Measurements from ENCODE around the gene PLAC1. TPM values are rescaled to one million over a fixed set of nuclear protein-coding genes. Genes with fewer than 3 reads are reported as not detected.

PLAC1 gene
- total and polyA plus RNA-seq, 2 of the 13 experiments (the other 11 are each of a cell fraction or from before 2014, with no cell fraction given) = 0.40 to 2.7 TPM

DNA sequence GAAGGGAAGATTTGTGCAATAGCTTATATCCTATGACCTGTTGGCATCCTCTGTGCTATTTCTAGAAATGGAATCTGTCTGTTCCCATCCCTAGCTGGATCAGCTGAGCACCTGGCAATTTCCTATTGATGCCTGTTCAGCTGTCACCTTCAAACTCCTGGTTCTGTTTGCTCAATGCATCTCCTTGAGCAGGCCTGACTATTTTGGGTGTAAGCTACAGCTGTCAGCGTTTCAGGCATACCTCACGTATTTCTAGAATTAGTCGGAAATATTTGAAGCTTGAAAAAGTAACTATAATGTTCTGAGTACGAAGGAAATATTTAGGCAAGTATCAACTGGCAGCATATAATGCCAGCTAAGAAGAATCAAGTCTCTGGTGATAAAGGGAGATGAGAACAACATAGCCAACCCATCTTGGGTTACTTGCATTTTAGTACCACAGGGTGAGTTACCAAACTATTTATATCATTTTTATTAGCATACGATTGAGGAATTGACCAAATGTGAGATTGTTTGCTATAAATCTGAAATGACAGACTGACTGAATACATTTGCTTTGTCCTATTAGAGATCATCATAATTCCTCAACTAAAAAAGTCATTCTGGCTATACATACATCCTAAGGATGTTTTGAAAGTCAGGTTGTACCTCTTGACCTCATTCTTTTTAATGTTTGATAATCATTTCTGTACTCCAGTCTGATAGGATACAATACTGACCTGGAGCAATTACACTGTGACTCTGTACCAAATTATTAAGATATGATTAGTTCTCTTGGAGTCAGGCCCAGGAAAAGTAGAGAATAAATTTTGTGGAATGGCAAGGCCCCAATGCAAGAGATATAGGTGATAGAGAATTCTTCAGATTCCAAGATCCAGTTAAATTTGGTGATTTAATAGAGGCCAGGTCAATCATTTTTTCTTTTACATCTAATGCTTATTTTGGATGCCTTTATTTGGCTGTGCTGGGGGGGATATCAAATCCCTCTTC is 36.4 kb upstream of the PLAC1 start (continued):
- TF ChIP-seq, protein P1, sequence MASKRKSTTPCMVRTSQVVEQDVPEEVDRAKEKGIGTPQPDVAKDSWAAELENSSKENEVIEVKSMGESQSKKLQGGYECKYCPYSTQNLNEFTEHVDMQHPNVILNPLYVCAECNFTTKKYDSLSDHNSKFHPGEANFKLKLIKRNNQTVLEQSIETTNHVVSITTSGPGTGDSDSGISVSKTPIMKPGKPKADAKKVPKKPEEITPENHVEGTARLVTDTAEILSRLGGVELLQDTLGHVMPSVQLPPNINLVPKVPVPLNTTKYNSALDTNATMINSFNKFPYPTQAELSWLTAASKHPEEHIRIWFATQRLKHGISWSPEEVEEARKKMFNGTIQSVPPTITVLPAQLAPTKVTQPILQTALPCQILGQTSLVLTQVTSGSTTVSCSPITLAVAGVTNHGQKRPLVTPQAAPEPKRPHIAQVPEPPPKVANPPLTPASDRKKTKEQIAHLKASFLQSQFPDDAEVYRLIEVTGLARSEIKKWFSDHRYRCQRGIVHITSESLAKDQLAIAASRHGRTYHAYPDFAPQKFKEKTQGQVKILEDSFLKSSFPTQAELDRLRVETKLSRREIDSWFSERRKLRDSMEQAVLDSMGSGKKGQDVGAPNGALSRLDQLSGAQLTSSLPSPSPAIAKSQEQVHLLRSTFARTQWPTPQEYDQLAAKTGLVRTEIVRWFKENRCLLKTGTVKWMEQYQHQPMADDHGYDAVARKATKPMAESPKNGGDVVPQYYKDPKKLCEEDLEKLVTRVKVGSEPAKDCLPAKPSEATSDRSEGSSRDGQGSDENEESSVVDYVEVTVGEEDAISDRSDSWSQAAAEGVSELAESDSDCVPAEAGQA (IDR thresholded peaks at IDR 0.05; ENCODE audit: low read depth) = no peak
- TF ChIP-seq, protein P1 (CRISPR knock-in tag; IDR thresholded peaks at IDR 0.05; ENCODE audit: borderline replicate concordance) = no peak
- TF ChIP-seq RARG (CRISPR knock-in tag; IDR thresholded peaks at IDR 0.05; ENCODE audit: low read depth) (no peak), ZNF629 (CRISPR knock-in tag; conservative IDR thresholded peaks at IDR 0.05) (no peak), PRPF4 (IDR thresholded peaks at IDR 0.05; ENCODE audit: low read depth, low read length, poor library complexity, severe bottlenecking) (no peak)
- TF ChIP-seq, protein P2, sequence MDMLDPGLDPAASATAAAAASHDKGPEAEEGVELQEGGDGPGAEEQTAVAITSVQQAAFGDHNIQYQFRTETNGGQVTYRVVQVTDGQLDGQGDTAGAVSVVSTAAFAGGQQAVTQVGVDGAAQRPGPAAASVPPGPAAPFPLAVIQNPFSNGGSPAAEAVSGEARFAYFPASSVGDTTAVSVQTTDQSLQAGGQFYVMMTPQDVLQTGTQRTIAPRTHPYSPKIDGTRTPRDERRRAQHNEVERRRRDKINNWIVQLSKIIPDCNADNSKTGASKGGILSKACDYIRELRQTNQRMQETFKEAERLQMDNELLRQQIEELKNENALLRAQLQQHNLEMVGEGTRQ (IDR thresholded peaks at IDR 0.05; ENCODE audit: low read depth, low read length) = no peak
- TF ChIP-seq, protein P2 (CRISPR knock-in tag; IDR thresholded peaks at IDR 0.05; ENCODE audit: borderline replicate concordance) = no peak
- TF ChIP-seq, protein P3, sequence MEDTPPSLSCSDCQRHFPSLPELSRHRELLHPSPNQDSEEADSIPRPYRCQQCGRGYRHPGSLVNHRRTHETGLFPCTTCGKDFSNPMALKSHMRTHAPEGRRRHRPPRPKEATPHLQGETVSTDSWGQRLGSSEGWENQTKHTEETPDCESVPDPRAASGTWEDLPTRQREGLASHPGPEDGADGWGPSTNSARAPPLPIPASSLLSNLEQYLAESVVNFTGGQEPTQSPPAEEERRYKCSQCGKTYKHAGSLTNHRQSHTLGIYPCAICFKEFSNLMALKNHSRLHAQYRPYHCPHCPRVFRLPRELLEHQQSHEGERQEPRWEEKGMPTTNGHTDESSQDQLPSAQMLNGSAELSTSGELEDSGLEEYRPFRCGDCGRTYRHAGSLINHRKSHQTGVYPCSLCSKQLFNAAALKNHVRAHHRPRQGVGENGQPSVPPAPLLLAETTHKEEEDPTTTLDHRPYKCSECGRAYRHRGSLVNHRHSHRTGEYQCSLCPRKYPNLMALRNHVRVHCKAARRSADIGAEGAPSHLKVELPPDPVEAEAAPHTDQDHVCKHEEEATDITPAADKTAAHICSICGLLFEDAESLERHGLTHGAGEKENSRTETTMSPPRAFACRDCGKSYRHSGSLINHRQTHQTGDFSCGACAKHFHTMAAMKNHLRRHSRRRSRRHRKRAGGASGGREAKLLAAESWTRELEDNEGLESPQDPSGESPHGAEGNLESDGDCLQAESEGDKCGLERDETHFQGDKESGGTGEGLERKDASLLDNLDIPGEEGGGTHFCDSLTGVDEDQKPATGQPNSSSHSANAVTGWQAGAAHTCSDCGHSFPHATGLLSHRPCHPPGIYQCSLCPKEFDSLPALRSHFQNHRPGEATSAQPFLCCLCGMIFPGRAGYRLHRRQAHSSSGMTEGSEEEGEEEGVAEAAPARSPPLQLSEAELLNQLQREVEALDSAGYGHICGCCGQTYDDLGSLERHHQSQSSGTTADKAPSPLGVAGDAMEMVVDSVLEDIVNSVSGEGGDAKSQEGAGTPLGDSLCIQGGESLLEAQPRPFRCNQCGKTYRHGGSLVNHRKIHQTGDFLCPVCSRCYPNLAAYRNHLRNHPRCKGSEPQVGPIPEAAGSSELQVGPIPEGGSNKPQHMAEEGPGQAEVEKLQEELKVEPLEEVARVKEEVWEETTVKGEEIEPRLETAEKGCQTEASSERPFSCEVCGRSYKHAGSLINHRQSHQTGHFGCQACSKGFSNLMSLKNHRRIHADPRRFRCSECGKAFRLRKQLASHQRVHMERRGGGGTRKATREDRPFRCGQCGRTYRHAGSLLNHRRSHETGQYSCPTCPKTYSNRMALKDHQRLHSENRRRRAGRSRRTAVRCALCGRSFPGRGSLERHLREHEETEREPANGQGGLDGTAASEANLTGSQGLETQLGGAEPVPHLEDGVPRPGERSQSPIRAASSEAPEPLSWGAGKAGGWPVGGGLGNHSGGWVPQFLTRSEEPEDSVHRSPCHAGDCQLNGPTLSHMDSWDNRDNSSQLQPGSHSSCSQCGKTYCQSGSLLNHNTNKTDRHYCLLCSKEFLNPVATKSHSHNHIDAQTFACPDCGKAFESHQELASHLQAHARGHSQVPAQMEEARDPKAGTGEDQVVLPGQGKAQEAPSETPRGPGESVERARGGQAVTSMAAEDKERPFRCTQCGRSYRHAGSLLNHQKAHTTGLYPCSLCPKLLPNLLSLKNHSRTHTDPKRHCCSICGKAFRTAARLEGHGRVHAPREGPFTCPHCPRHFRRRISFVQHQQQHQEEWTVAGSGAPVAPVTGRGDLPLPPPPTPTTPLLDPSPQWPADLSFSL (CRISPR knock-in tag; IDR thresholded peaks at IDR 0.05) = no peak

Measured in HepG2 (cell line).